NCI-H345 treated with DMSO at 0.1 percent for 48 hours (cell line): ENCODE measurements around the gene TM7SF2.

Experiments
- DNase-seq: peaks from one replicate; lab custom pipeline; 2025; ENCODE audit not compliant: unreplicated experiment; lab: John Stamatoyannopoulos, UW

TM7SF2 gene

GRCh38 chr11:65150509-65151299 lies 39.0 kb downstream of the TM7SF2 start:
- DNase-seq, result no peak

- DNase-seq, result no peak
Measured at GRCh38 chr11:65151331-65151899, 39.7 kb downstream of the TM7SF2 start.

DNA sequence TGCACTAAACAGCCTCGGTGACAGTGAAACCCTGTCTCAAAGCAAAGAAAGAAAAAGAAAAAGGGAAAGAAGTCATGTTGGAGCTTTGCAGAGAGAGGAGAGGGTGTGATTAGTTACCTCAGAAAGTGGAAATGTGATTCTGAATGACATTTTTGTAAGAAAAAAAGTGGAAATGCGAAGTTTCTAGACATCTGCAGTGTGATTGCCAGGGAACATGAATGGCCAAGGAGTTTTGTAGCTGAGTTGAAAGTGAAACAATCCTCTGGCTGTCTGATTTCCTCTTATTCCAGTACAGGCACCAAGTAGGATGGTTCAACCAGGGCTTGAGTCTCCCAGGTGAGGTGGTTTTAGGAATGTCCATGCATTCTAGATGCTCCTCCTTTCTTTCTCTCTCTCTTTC lies 40.5 kb downstream of the TM7SF2 start:
- no peak for DNase-seq

GRCh38 chr11:65156256-65156655 lies 44.6 kb downstream of the TM7SF2 start:
- DNase-seq, result no peak

GRCh38 chr11:65156926-65157325 lies 45.3 kb downstream of the TM7SF2 start:
- no peak for DNase-seq

GRCh38 chr11:65157336-65157735 lies 45.7 kb downstream of the TM7SF2 start:
- no peak for DNase-seq

DNA sequence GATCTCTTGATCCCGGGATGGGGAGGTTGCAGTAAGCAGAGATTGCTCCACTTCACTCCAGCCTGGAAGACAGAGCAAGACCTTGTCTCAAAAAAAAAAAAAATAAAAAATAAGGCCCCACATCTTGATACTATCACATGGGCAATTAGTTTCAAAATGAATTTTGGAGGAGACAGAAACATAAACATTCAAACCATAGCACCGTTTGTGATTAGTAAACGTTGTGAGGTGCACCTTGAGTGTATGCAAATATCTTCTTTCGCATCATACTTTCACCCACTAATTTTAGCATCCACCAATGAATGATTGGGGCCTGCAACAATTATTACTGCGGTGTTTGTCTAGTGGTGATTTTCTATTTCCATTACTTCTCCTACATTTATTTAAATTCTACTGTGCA lies 47.3 kb downstream of the TM7SF2 start:
- no peak for DNase-seq

- no peak for DNase-seq
Measured at GRCh38 chr11:65160643-65161042, 49.0 kb downstream of the TM7SF2 start.

DNA sequence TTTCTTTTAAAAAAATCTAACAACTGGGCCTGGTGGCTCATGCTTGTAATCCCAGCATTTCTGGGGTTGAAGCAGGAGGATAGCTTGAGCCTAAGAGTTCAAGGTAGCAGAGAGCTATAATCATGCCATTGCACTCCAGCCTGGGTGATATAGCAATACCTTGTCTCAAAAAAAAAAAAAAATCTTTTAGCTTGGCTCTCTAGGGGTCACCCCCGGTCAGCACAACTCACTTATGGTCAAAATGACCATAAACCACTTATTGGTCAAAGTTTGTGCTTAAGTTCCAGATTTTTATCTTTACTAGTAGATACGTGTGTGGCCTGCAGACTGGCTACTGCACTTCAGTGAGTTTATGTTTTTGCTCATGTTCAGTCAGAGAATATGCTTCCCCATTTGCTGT lies 52.0 kb downstream of the TM7SF2 start:
- no peak for DNase-seq
